C1 segment of cervical spinal cord (tissue), 14 donors: ENCODE measurements around the gene CPNE4.

Source experiments
- DNase-seq, 14 donors: peaks; one replicate each; lab custom pipeline; 2025; lab: John Stamatoyannopoulos, UW

The CPNE4 gene

DNA sequence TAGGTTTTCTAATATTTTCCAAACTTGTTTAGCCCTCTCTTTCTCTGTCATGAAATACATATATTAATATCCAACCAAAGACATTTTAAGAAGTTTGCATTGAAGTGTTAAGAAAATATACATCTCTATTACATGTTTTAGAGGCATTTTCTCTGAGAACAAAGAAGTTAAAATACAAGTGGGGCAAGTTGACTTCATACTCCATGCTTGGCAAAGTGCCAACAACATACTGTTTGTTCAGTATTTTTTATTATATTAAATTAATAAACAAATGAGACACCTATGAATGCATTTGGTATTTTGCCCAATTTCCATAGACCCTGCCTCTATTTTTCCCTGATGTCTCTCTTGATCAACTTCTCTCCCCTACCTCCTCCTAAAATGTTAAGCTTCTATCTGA, 299.3 kb downstream of the CPNE4 start:
- no peak for DNase-seq

DNA sequence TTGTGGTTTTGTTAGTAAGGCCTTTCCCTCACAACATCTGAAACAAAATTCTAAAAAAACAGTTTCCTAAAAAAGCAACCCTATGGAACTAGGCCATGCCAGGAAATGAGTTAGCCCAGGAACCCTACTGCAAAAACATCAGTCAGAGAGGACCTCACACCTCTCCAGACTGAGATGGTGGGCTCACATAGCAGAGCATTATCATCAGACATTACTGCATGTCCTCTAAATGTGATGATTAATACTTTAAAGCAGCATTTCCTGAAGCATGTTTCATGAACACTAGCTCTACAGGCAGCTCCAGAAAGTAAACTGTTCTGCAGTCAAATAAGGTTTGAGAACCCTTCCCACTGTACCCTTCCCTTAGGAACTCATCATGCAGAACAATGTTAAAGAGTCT, 299.7 kb downstream of the CPNE4 start:
- no peak for DNase-seq

DNA sequence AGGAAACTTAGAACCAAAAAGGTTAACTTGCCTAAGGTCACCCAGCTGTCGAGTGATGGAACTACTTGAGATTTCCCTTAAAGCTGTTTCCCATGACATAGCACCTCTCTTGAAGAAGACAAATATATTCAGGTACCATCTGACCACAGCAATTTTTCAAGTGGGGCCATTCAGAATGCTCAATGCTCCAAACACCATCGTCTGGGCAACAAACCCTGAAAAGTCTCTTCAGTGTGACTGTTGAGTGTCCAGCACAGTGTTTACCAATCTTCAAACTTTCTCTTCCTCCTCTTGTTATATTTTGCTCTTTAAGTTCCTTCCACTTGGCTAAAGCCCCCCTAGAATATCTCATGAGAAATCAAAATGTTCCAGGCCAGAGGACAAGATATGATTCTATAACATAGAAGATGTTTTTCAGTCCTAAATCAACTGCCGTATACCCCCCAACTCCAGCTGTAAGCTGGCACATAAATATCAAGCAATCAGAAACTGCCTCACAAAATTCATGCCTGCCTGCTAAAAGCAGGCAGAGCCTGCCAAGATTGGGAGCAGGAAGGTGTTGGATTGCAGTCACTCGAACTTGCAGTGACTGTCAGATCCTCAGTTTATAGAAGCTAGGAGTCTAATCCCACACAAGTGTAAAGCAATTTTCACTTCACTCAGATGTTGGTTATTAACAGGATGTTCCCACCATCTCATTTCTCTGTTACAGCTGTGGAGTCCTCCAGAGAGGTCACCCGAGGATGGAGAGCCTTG, 301.6 kb downstream of the CPNE4 start:
- no peak for DNase-seq

DNA sequence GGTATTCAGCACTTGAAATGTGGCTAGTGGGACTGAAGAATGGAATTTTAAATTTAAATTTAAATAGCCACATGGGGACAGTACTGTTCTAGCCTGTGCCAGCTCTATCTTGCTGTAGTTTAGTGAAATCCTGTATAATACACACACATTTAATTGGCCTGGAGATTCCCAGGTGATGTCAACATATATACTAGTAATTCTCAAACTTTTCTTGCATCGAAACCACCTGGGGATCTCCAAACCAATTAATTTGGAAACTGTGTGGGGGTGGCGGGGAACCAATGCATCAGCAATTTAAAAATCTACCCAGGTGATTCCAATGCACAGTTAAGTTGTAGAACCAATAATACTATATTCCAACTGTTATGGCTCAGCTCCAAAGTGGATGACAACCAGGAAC, 303.1 kb downstream of the CPNE4 start:
- no peak for DNase-seq

DNA sequence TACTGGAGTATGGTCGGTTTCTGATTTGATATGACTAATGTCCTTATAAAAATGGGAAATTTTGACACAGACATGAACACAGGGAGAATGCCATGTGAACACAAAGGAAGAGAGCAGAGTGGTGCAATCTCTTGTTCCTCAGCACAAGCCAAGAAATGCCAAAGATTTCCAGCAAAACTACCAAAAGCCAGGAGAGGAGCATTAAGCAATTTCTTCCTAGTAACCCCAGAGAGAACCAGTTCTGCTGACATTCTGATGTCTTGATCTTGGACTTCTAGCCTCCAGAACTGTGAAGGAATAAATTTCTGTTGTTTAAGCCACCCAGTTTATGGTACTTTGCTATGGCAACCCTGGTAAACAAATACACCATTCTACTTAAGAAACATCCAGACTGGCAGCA, 304.2 kb downstream of the CPNE4 start:
- no peak for DNase-seq

DNA sequence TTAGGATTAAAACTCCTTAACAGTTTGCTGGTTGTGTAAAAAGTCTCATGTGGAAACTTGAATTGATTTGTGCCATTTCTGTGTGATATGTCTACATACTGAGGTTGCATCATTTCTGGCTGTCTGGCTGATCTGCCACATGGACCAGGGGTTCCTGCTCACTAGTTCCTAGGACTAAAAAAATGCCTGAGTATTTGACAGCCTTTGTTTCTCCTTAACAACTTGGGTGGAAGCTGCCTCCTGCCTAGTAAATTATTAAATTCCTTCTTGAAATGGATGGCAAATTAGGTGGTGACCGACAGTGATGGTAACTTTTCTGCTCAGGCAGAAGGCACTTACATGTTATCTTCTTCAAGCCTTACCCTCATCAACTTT, 305.2 kb downstream of the CPNE4 start:
- DNase-seq: no peak

DNA sequence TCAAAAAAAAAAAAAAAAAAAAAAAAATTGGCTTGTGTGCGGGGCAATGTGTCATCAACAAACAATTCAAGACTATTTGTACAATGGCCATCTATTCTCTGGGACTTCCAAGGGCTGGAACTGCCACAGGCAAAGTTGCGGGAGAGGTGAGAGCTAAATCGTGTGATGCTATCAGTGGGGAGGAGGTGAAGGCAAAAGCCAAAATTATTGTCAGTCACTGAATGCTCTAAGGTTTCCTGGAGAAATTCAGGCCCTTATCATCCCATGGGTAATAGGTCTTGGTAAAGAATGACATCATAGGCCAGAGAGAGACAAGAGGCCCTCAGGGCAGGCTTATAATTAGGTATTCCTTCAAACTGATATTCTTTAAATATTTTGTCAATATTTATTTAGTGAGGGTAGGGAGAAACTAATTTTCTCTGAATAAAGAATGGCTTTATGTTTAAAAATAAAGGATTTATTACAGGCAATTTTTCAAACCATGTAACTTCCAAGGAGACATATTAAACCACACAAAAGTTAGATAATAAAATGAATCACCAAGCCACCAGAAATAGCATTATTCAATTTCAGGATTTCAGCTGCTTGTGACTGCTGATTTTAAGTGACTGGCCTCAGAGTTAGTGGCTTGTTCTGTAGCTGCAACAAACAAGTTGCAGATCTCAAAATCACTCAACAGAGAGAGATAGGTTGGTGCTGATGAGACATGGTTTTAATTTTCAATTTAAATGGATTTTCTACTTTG, 305.7 kb downstream of the CPNE4 start:
- no peak for DNase-seq

DNA sequence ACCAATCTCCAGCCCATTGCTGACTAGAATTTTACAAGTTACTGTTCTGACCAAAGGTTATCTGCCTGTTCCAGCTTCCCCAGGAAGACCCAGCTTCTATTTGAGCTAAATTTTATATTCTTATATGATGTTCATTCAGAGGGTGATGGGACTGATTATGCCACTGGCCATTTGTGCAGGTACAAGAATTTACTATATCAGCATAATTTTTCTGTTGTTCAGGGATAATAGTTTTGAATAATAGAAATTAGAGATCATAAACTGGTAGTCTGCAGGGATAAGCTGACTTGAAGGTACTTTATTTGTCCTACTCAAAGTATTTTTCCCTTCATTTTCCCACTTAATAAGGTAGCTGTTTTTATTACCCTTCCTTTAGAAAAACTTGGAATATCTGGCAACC, 309.4 kb downstream of the CPNE4 start:
- DNase-seq: no peak

DNA sequence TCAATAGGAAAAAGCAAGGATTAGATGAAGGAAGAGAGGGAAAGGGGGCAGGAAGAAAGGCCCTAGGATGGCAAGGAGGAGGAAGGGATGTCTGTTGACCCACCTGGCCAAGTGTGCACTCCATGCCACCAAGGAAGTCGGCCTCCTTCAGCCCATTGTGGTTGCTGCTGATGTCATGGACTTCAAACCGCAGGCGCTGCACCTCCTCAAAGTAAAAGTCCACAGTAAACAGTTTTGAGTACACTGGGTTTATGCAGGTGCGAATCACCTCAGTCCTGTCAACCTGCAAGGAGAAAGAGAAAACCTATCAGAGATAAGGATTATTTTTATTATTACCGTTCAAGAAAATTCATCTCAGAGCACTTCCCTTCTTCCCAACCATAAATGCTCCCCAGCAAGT, 311.5 kb downstream of the CPNE4 start:
- DNase-seq: no peak

DNA sequence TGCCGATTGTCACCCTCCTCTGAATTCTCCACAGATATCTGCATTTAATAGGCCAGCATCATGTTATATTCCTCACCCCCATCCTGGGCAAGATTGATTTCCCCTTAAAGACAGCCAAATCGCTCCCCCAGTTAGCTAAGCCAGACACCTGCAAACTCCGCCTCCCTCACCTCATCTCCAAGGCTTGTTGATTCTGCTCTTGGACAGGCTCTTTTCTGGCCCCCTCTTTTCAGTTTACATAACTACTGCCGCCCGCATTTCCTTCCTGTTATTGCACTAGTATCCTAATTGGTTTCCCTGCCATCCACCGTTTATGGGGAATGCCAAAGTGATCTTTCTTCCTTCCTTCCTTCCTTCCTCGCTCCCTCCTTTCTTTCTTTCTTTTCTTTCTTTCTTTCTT, 317.3 kb downstream of the CPNE4 start:
- DNase-seq: no peak

DNA sequence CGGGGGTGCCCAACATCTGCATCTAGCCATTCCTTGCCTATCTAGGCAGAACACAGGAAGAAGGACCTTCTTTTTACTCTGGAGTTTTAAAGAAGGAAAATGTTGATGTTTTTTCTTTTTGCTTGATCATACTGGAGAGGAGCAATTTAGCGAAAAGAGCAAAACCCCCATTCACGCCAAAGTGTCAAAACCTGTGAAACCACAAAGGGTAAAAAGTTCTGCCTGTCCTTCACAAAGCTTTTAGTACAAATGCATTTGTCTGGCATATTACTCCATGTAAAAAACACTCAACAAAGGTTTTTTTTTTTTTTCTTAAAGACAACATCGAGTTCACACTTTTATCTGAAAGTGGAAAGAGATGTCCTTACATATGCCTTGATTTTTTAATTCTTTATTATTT, 317.9 kb downstream of the CPNE4 start:
- DNase-seq: no peak

DNA sequence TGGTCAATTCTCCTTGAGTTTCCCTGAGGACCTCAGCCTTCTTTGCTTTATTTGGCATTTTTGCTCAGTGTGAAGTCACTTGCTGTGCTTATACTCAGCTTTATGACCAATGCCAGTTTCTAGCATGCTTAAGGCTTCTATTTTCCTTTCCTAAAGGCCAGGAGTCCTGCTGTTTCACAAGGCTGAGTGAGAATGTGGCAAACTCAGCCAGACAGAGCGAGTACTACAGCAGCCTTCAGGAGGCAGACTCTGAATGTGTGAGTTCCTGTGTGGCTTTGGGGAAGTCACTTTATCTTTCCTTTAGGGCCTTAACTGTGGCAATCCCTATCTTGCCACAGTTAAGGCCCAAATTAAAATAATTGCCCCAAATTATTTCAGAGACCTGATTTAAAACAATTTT, 318.8 kb downstream of the CPNE4 start:
- DNase-seq: no peak

DNA sequence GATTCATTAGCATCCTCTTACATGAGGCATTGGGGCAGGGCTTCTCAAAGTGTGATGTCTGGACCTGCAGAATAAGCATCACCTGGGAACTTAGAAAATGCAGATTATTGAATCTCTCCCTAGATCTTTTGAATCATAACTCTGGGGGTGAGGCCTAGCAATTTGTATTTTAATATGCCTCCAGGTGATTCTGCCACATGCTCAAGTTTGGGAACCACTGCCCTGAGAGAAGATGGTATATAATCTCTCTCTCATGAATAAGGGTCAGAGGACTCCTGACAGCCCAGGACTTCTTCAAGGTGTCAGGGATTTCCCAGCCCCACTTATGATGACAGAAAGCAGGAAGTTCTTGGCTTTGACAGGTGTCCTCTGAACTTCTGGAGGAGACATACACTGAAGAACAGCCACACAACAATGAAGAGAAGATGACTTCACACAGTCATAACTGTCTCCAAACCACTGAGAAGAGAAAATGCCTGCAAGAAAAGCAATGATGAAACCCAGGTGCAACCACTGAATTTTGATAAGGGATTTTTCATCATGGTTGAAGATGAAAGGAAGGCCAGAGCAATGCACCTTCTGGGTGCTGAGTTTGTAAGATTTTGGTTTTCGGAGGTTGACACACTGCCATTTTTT, 320.1 kb downstream of the CPNE4 start:
- DNase-seq: no peak

DNA sequence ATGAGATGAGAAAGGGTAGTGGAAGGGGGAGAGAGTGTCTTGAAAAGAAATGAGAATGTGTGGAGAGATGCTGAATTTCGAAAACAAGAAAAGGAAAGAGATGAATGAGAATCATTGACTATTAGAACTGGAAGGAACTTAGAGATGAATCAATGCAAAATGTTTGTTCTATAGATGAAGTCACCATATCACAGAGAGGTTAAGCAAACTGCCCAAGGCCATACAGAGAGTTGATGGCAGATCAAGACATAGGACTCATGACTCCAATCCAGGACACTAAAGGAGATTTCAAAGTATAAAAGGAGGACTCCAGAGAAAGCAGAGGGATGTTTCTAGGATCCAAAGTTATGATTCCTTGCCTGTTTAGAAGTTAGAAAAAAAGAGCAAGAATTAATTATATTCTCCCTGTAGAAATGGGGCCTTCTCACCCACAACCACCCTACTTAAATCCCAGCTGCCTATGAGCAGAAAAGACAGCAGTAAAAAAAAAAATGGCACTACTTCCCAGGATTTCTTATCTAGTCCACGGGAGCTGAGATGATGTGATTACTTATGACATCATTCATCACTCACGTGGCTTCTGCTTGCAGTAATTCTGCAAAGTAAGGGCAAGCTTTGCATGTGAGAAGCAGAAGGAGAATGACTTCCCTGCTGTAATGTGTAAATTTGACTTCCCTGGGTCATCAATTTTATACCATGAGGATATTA, 321.2 kb downstream of the CPNE4 start:
- DNase-seq: no peak

DNA sequence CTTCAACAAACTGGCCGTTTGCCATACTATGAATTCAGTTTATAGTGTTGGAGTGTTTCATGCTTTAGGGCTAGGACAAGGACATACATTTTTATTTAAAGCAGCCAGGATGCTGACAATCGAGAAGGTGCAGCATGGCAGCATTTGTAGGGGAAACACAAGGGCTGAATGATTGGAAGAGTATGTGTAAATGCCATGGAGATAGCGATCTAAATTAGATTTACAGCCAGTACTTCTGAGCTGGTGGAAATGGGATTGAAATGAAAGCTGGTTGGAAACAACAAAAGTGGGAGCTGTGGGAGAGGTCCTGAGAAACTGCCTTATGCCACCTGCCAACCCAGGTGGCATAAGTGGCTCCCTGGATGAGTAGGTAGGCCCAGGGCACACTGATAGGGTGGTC, 322.2 kb downstream of the CPNE4 start:
- DNase-seq: no peak

DNA sequence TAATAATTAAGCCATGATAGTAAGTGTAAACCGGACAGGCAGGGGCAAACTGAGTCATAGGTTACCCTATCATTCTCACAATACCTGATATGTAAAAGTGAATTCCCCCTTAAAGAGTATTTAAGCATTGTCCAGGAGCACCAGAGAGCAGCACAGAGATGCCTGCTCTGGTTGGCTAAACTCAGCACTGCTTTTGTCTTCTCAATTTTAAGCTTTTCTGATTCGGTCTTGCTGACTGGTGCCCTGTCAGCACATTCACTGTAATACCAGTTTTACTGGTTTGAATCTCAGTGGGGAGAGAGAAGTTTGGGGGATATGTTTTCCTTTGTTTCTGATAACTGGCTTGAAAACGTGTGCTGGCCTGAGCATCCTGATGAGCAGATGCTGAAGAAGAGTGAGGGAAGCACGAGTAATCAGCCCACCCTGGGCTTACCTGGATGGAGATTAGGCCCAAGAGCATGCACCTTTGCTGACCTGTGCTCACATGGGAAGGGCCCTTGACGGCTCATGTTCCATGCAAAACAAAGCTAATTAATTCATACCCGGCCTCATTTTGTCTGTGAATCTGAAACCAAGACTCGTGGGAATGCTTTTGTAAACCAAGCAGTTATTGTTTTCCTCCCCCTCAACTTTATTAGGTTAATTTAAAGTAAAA, 323.6 kb downstream of the CPNE4 start:
- DNase-seq: no peak

DNA sequence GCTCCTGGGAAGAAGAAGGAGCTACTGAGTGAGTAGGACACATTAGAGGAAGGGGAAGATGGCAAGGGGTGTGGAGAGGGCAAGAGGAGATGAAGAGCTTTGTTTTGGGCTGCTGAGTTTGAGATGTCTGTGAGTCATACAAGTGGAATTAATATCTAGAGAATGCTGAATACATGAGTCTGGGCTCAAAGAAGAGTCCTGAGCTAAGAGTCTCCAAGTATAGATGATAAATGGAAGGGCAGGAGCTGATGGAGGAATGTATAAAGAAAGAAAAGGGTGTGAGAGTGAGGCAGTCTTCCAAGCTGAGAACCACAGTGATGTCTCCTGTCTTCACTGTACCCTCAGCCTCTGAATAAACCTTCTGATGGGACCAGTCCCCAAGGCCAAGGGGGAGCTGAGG, 326.6 kb downstream of the CPNE4 start:
- DNase-seq: no peak

DNA sequence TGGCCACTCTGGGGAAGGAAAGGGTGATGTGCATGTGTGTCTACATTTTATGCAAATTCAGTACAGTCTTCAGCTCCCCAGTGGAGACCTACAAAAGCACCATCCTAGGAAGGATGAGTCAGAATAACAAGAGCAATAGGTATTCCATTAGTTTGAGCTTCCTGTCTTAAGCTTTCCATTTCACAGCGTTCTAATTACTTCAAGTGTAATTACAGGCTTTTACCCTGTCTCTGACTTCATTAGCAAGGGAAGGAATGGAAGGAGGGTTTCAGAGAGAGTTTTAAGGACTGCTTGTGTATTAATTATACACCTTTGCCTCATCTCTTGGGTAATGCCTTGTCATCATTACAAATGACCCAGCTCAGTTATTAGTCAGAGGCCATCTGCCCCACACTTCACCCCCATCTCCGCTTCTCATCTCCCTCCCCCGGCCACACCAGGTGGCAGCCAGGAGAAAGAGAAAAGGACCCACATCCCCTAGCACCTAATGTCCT, 329.2 kb downstream of the CPNE4 start:
- DNase-seq: no peak

DNA sequence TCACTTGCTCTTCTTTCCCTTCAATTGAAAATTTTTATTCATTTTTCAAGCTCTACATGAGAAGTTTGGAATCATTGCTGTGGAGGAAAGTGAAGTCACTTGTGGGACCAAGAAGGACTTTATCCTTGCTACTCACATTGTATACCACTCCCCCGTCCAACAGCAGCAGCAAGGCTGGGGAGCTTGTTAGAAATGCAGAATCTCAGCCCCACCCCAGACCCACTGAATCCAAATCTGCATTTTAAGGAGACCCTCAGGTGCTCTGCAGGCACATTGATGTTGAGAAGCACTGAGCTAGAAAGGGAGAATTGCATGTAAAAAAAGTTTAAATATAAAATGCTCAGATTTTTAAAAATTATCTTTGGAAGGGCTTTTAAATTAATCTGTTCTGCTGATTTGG, 329.7 kb downstream of the CPNE4 start:
- no peak for DNase-seq

DNA sequence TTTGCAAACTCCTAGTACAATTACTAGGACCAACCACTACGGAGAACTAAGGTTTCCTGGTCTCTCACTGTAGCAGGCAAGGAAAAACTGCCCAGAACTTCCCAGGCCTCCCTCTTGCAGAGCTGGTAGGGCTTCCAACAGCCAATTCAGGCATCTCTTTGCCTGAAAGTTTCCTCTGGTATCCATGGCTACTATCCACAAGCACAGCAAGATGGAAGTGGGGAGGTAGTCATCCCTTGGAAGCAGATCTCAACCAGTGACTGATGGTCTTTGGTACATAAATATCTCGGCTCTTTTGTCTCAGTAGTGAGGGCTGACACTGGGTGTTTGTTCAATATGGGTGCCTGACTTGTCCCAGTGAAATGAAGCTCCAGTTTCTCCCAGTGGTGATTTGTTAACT, 330.7 kb downstream of the CPNE4 start:
- DNase-seq: no peak

DNA sequence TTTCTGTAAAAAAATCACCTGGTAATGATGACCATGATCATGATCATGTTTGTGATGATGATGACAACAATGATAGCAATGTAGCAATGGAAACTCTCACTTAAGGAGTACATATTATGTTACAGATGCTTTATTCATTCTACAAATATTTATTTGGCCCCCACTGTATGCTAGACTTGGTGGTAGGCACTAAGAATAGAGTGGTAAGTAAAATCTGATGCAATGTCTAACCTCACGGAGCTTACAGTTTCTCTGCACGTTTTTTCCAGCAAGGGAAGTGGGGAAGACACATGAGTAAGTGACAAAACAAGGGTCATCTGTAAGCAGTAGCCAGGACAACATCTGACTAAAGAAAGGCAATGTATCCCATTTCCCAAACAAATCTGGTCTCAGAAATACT, 332.7 kb downstream of the CPNE4 start:
- DNase-seq: no peak
